ENCODE data around the gene TRPM7. TPM values are rescaled to one million over a fixed set of nuclear protein-coding genes. Genes with fewer than 3 reads are reported as not detected.

TRPM7 gene
- total RNA-seq, 1 experiment from 2014 or later, result 35.1 TPM

DNA sequence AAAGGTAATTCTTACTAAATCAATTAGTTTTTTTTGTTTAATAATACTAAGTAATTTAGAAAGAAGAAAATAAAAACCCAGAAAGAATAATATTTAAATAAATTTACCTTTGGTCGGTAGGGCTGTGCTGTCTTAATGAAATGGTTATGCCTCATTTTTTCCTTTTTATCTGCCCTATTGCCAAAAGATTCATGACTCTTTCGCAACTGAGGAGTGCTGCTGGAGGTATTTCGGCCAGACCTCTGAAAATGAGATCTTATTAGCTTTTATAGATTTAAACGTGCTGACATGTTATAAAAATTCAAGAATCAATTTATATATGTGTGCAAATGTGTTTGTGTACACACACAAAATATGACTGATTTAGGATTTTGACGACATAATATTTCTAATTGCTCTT lies 73.0 kb downstream of the TRPM7 start:
- no CpG with 5 or more reads among the region's 5 CpGs for WGBS (ENCODE audit: extremely low coverage, insufficient read length, low lambda C conversion rate)
- H3T11ph ChIP-seq (ENCODE audit: low read length), result no peak overlapping the region
- H2BK20ac ChIP-seq (ENCODE audit: low read depth, low read length, poor library complexity, severe bottlenecking), result no peak overlapping the region
- Mint-ChIP-seq H3K36me3 (ENCODE audit: insufficient read depth in 1 of 3, low read depth in 3 of 3) (peaks cover 4 to 48% (median 39%) of the 10 kb centered on the region in 3 experiments; a peak in 6 of 7 replicates), H3K27me3 (ENCODE audit: low read depth) (no peaks in the 10 kb centered on the region), H3K9me3 (no peaks in the 10 kb centered on the region), H3K4me1 (no peaks in the 10 kb centered on the region), H3K27ac (no peak overlapping the region), H3K4me3 (no peak overlapping the region)
- H4K8ac ChIP-seq (replicated peaks; ENCODE audit: insufficient read length, low read depth, low read length), result no peak overlapping the region
- DNase-seq, result no peak
- H3K27ac ChIP-seq (ENCODE audit: insufficient read length, low read depth, low read length), result no peak overlapping the region
- no peak overlapping the region for H2BK12ac ChIP-seq (ENCODE audit: insufficient read length, low read depth, low read length)
- no peaks in the 10 kb centered on the region for H3K79me2 ChIP-seq (ENCODE audit: insufficient read depth, low read length)
- no peak overlapping the region for H2BK15ac ChIP-seq (ENCODE audit: low read depth, low read length)
- H3K14ac ChIP-seq (ENCODE audit: insufficient read depth, low read length), result no peak overlapping the region
- TF ChIP-seq, protein P1, sequence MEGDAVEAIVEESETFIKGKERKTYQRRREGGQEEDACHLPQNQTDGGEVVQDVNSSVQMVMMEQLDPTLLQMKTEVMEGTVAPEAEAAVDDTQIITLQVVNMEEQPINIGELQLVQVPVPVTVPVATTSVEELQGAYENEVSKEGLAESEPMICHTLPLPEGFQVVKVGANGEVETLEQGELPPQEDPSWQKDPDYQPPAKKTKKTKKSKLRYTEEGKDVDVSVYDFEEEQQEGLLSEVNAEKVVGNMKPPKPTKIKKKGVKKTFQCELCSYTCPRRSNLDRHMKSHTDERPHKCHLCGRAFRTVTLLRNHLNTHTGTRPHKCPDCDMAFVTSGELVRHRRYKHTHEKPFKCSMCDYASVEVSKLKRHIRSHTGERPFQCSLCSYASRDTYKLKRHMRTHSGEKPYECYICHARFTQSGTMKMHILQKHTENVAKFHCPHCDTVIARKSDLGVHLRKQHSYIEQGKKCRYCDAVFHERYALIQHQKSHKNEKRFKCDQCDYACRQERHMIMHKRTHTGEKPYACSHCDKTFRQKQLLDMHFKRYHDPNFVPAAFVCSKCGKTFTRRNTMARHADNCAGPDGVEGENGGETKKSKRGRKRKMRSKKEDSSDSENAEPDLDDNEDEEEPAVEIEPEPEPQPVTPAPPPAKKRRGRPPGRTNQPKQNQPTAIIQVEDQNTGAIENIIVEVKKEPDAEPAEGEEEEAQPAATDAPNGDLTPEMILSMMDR (conservative IDR thresholded peaks at IDR 0.05), result no peak
- H3K23ac ChIP-seq (ENCODE audit: insufficient read length, low read depth, low read length), result no peak overlapping the region
- no peak overlapping the region for H3K4me2 ChIP-seq (ENCODE audit: insufficient read depth, insufficient read length, low read length)
- no peak overlapping the region for H2AK5ac ChIP-seq (ENCODE audit: insufficient read length, low read length)
- H2AFZ ChIP-seq (ENCODE audit: low read length), result no peak overlapping the region
- no peak overlapping the region for H2BK5ac ChIP-seq (ENCODE audit: insufficient read length, low read length)
- H3K79me1 ChIP-seq (ENCODE audit: insufficient read depth, low read depth, low read length, poor library complexity, severe bottlenecking), result no peaks in the 10 kb centered on the region
- no peaks in the 10 kb centered on the region for H3K4me1 ChIP-seq (ENCODE audit: insufficient read depth, low read length)
- no peak overlapping the region for H3K56ac ChIP-seq (ENCODE audit: insufficient read length, low read depth, low read length)
- no peak overlapping the region for H3K9ac ChIP-seq (ENCODE audit: extremely low read depth, insufficient read length, low read length)
- H3K4ac ChIP-seq (ENCODE audit: low read depth, low read length), result no peak overlapping the region
- no peak overlapping the region for H2BK120ac ChIP-seq (ENCODE audit: low read depth, low read length, poor library complexity, severe bottlenecking)
- no peaks in the 10 kb centered on the region for H3K9me3 ChIP-seq (ENCODE audit: control insufficient read depth, low read depth, low read length)
- no peak overlapping the region for H4K91ac ChIP-seq (ENCODE audit: insufficient read length, low read depth, low read length)
- H4K20me1 ChIP-seq (ENCODE audit: control insufficient read depth, insufficient read depth, insufficient read length), result no peaks in the 10 kb centered on the region
- no peaks in the 10 kb centered on the region for H3K27me3 ChIP-seq (ENCODE audit: insufficient read depth, low read length)
- H4K5ac ChIP-seq (ENCODE audit: insufficient read length, low read depth, low read length), result no peak overlapping the region
- H3K18ac ChIP-seq (ENCODE audit: insufficient read length, low read depth, low read length), result no peak overlapping the region
- H3K23me2 ChIP-seq (ENCODE audit: insufficient read length, low read depth, low read length, poor library complexity, severe bottlenecking), result no peaks in the 10 kb centered on the region
